Loucy (cell line): ENCODE data around the gene NBPF1.

ENCODE experiments used
- CTCF ChIP-seq: fragments of 200-600 bp; sonication (generic); conservative IDR thresholded peaks from 2 replicates; pipeline ENCODE4 v1.5.1; 2014; ENCODE audit warnings: mild to moderate bottlenecking, antibody characterized with exemption, low read length
- EZH2phosphoT487 ChIP-seq: fragments of 200-600 bp; IDR thresholded peaks from 2 replicates; pipeline ENCODE4 v1.6.1; 2018; ENCODE audit warnings: antibody characterized with exemption, mild to moderate bottlenecking, moderate library complexity, borderline replicate concordance

DNA sequence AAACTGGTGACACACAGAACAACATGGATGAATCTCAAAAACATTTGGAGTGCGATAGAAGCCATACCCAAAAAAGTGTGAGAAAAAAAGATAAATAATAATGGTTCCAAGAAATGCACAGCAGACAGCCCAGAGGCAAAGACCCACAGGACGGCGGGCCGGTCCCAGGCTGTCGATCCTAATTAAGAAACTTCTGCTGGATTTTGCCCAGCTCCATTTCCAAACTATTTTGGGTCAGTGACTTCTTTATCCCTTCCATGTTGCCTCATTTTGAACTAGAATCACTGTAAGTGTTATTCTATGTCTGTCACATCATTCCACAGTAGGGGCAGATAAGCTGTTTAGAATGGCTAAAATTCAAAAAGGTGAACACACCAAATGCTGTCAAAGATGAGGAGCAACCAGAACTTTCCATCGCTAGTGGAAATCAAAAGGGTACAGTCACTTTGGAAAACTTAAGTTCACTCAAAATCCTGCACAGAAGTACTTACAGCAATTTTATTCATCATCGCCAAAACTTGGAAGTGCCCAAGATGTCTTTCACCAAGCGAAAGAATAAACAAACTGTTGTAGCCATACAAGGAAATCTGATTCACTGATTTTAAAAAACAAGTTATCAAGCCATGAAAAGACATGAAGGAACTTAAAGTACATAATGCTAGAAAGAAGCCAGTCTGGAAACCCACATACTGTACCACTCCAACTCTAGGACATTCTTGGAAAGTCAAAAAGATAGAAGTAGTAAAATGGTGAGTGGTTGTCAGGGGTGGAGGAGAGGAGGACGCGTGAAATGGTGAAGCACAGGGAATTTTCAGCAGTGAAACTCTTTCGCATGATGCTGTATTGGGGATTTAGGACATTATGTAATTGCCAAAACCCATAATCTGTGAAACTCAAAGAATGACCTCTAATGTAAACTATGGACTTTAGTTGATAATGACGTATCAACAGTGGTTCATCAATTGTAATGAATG lies 7.5 kb downstream of the NBPF1 start:
- TF ChIP-seq EZH2phosphoT487 (no peak), CTCF (no peak)
